IMR-90 (cell line): ENCODE data around the gene MDM4. TPM values are rescaled to one million over a fixed set of nuclear protein-coding genes. Genes with fewer than 3 reads are reported as not detected.

Experiments
- ATAC-seq: fragments of 200-7000 bp; cut with Tn5 transposase; 2 replicates; pipeline ENCODE4 v1.9.1; 2020; ENCODE audit warnings: low read depth, mild to moderate bottlenecking, moderate library complexity
- BruUV-seq: library from RNA; stranded (reverse); fragments of 400-500 nt; replicated peaks from 2 replicates; lab custom pipeline; 2021; lab: Mats Ljungman, UMichigan
- CTCF ChIA-PET: fragments of 300-600 bp; formaldehyde crosslinking; extraction: SDS; loops from one replicate; lab custom pipeline; 2021; ENCODE audit warnings: antibody characterized with exemption; lab: Yijun Ruan, JAX
- POLR2A ChIA-PET: fragments of 300-600 bp; sonication (Branson Sonifier 250); formaldehyde crosslinking; loops from one replicate; lab custom pipeline; 2022; ENCODE audit warnings: antibody characterized with exemption; ENCODE audit not compliant: unreplicated experiment; lab: Charles Lee
- DNase-seq: peaks from one replicate; pipeline ENCODE4 v3.0.0; 2013
- H2AFZ ChIP-seq: replicated peaks from 2 replicates; pipeline ENCODE3; 2013; ENCODE audit warnings: low read length, mild to moderate bottlenecking; ENCODE audit not compliant: poor library complexity
- H2AK5ac ChIP-seq: 2 replicates; pipeline ENCODE4 v1.6.1; 2013; ENCODE audit warnings: low read depth, low read length, inconsistent platforms
- H2AK9ac ChIP-seq: replicated peaks from 2 replicates; pipeline ENCODE3; 2013; ENCODE audit warnings: mild to moderate bottlenecking, low read depth, low read length, moderate library complexity; ENCODE audit not compliant: poor library complexity
- H2BK120ac ChIP-seq: 2 replicates; pipeline ENCODE4 v1.6.1; 2013; ENCODE audit warnings: low read depth, low read length, inconsistent platforms
- H2BK15ac ChIP-seq: 3 replicates; pipeline ENCODE4 v1.6.1; 2013; ENCODE audit warnings: low read depth, low read length, inconsistent platforms
- H2BK20ac ChIP-seq: 2 replicates; pipeline ENCODE4 v1.6.1; 2013; ENCODE audit warnings: low read depth, mild to moderate bottlenecking, inconsistent platforms, low read length, moderate library complexity
- H2BK5ac ChIP-seq: 2 replicates; pipeline ENCODE4 v1.6.1; 2013; ENCODE audit warnings: mild to moderate bottlenecking, low read depth, low read length, inconsistent platforms; ENCODE audit not compliant: poor library complexity, severe bottlenecking
- H3K14ac ChIP-seq: replicated peaks from 2 replicates; pipeline ENCODE4 v1.6.1; 2013; ENCODE audit warnings: low read depth, low read length, inconsistent platforms
- H3K18ac ChIP-seq: 2 replicates; pipeline ENCODE4 v1.6.1; 2013; ENCODE audit warnings: low read depth, low read length, control low read depth
- H3K23ac ChIP-seq: 2 replicates; pipeline ENCODE4 v1.6.1; 2013; ENCODE audit warnings: low read depth, low read length, inconsistent platforms
- H3K27ac ChIP-seq: 2 replicates; pipeline ENCODE4 v1.5.1; 2013; ENCODE audit warnings: mild to moderate bottlenecking, control low read depth, low read length; ENCODE audit not compliant: insufficient read depth
- H3K27me3 ChIP-seq: 2 replicates; pipeline ENCODE4 v1.6.1; 2013; ENCODE audit warnings: low read length; ENCODE audit not compliant: control insufficient read depth, insufficient read depth
- H3K36me3 ChIP-seq: 2 replicates; pipeline ENCODE4 v1.6.1; 2013; ENCODE audit warnings: low read length, mixed read lengths; ENCODE audit not compliant: control insufficient read depth, insufficient read depth
- H3K4ac ChIP-seq: 2 replicates; pipeline ENCODE4 v1.6.1; 2013; ENCODE audit warnings: low read depth, low read length, inconsistent platforms
- H3K4me1 ChIP-seq: 2 replicates; pipeline ENCODE4 v1.6.1; 2013; ENCODE audit warnings: low read length, mixed read lengths; ENCODE audit not compliant: control insufficient read depth, insufficient read depth
- H3K4me2 ChIP-seq: 2 replicates; pipeline ENCODE4 v1.6.1; 2013; ENCODE audit warnings: low read depth, mild to moderate bottlenecking, control low read depth, low read length, moderate library complexity
- H3K4me3 ChIP-seq: 2 replicates; pipeline ENCODE4 v1.5.1; 2013; ENCODE audit warnings: low read depth, mild to moderate bottlenecking, control low read depth, low read length, moderate library complexity; ENCODE audit not compliant: insufficient read depth
- H3K56ac ChIP-seq: 2 replicates; pipeline ENCODE4 v1.6.1; 2013; ENCODE audit warnings: low read length, inconsistent platforms; ENCODE audit not compliant: insufficient read depth; ENCODE audit errors: extremely low read depth
- H3K79me1 ChIP-seq, 2 experiments: 2 replicates each; pipeline ENCODE4 v1.6.1; 2013; ENCODE audit warnings: low read length in 2 of 2, inconsistent platforms in 1 of 2, low read depth in 1 of 2
- H3K9ac ChIP-seq: 2 replicates; pipeline ENCODE4 v1.6.1; 2013; ENCODE audit warnings: low read depth, low read length, control low read depth
- H3K9me1 ChIP-seq: 2 replicates; pipeline ENCODE4 v1.6.1; 2013; ENCODE audit warnings: low read length, inconsistent platforms; ENCODE audit not compliant: insufficient read depth
- H3K9me3 ChIP-seq: 2 replicates; pipeline ENCODE4 v1.6.1; 2013; ENCODE audit warnings: low read length; ENCODE audit not compliant: control insufficient read depth, insufficient read depth
- H4K20me1 ChIP-seq: 2 replicates; pipeline ENCODE4 v1.6.1; 2013; ENCODE audit warnings: low read length, inconsistent platforms; ENCODE audit not compliant: insufficient read depth
- H4K5ac ChIP-seq: 2 replicates; pipeline ENCODE4 v1.6.1; 2013; ENCODE audit warnings: mild to moderate bottlenecking, low read depth, low read length, control low read depth
- H4K8ac ChIP-seq, 2 experiments: 2 replicates each; pipeline ENCODE4 v1.6.1; 2013; ENCODE audit warnings: low read depth in 2 of 2, low read length in 2 of 2, control low read depth in 1 of 2, inconsistent platforms in 1 of 2
- H4K91ac ChIP-seq: 2 replicates; pipeline ENCODE4 v1.6.1; 2013; ENCODE audit warnings: low read depth, low read length, inconsistent platforms; ENCODE audit not compliant: insufficient read depth
- CTCF ChIP-seq: conservative IDR thresholded peaks from 2 replicates; pipeline ENCODE4 v1.5.1; 2012; ENCODE audit warnings: mild to moderate bottlenecking, low read depth, low read length, improper control_type of control experiment
- FOS ChIP-seq: fragments of 150-350 bp; IDR thresholded peaks from 2 replicates; pipeline ENCODE4 v1.6.1; 2016; ENCODE audit warnings: low read depth, low read length
- MAFK ChIP-seq: IDR thresholded peaks from 2 replicates; pipeline ENCODE4 v1.6.1; 2012; ENCODE audit warnings: low read depth, low read length, improper control_type of control experiment
- POLR2A ChIP-seq: IDR thresholded peaks from 2 replicates; pipeline ENCODE4 v1.6.1; 2012; ENCODE audit warnings: mild to moderate bottlenecking, low read depth, low read length
- SMC3 ChIP-seq: fragments of 150-350 bp; IDR thresholded peaks from 2 replicates; pipeline ENCODE4 v1.6.1; 2016; ENCODE audit warnings: low read depth, mild to moderate bottlenecking, antibody characterized with exemption, low read length, moderate library complexity
- WGBS, 2 experiments: methylation state at CpG; one replicate each; pipeline versions ENCODE4 v1.1.5 to v1.1.7; 2013; ENCODE audit warnings: missing lambda C conversion rate in 2 of 2; ENCODE audit not compliant: insufficient read length in 1 of 2; ENCODE audit errors: extremely low coverage in 2 of 2; 5-methylcytosine and 5-hydroxymethylcytosine counted together
- dilution Hi-C: fragments of 300-500 bp; cut with HindIII; formaldehyde crosslinking; loops from one replicate; pipeline ENCODE4 v1.14.3; 2018; ENCODE audit warnings: low sequenced_read_pairs; ENCODE audit not compliant: unreplicated experiment
- in situ Hi-C: fragments of 300-500 bp; cut with MboI; formaldehyde crosslinking; loops from 3 replicates; pipeline ENCODE4 v1.14.3; 2019; ENCODE audit warnings: low sequenced_read_pairs, inconsistent platforms, mixed read lengths
- intact Hi-C: fragments of 100-400 bp; cut with micrococcal nuclease; formaldehyde crosslinking; loops from 2 replicates; pipeline ENCODE4 v1.10.0; 2022
- polyA plus RNA-seq, 3 experiments: library from polyadenylated mRNA; depleted of rRNA; stranded (reverse); fragments of >200 nt; gene quantifications; 2 replicates each; pipeline ENCODE4 v1.2.3, GENCODE V29; 2012; ENCODE audit warnings: low replicate concordance in 1 of 3
- total RNA-seq: library from RNA; depleted of rRNA; stranded (reverse); fragments of >200 nt; gene quantifications from 2 replicates; pipeline ENCODE4 v1.2.3, GENCODE V29; 2012

The MDM4 gene
- total and polyA plus RNA-seq, 2 of the 4 experiments (the other 2 are of a cell fraction) = 7.4 to 20.1 TPM

- Histone ChIP-seq H3K79me1 (no peaks in the 10 kb centered on the region), H3K4ac (no peak overlapping the region), H3K18ac (no peak overlapping the region), H3K27ac (no peak overlapping the region), H4K20me1 (no peaks in the 10 kb centered on the region), H2BK20ac (no peak overlapping the region), H3K4me1 (peaks cover 1% of the 10 kb centered on the region; the same call in 1 of the 2 replicates), H2AK9ac (no peak overlapping the region), H3K9ac (no peak overlapping the region), H3K4me3 (no peak overlapping the region), H3K23ac (no peak overlapping the region), H3K56ac (no peak overlapping the region), H4K5ac (no peak overlapping the region), H3K36me3 (no peaks in the 10 kb centered on the region), H3K9me3 (no peaks in the 10 kb centered on the region), H2AK5ac (no peak overlapping the region), H2AFZ (no peak overlapping the region), H2BK5ac (no peak overlapping the region), H3K4me2 (no peak overlapping the region), H2BK120ac (no peak overlapping the region), H4K8ac (no peak overlapping the region), H3K14ac (no peak overlapping the region), H3K9me1 (no peaks in the 10 kb centered on the region), H4K91ac (no peak overlapping the region), H2BK15ac (no peak overlapping the region), H3K27me3 (peaks cover 8% of the 10 kb centered on the region)
- no peak for ATAC-seq
- no peak for TF ChIP-seq SMC3
- no peak for TF ChIP-seq MAFK
- TF ChIP-seq POLR2A = no peak
- no peak for TF ChIP-seq CTCF
- no peak for TF ChIP-seq FOS
- POLR2A ChIA-PET = no interaction called here
- dilution Hi-C loops = no loop called here
- no TSS peak for BruUV-seq
- CTCF ChIA-PET = no interaction called here
- in situ Hi-C loops = no loop called here
- intact Hi-C loops = no loop called here
- 69% methylated on average over 2 of the region's 6 CpGs; no CpG with 5 or more reads in 1 of the 2 experiments for WGBS, 2 experiments
- DNase-seq = no peak
Measured at GRCh38 chr1:204579681-204580080, 63.5 kb downstream of the MDM4 start.
